ENCODE measurements around the gene DAPL1. TPM values are rescaled to one million over a fixed set of nuclear protein-coding genes. Genes with fewer than 3 reads are reported as not detected.

DAPL1 gene
- total RNA-seq, 1 donor from 2014 or later = not detected

DNA sequence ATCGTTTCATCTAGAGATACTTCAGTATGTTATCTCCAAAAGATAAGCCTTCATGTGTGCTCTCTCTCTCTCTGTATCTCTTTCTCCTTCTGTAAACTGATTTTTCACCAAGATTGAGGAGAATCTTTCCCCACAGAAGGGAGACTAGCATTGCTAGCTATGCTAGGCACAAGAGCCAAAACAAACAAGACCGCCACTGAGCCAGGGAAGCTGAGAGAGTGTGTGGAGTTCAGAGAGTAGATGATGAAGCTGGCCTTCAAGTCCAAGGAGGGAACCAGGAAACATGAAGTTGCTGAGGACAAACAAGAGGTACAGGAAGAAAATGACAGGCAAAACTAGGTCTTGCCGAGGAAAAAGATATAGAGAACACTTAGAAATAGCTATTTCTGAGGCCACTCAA lies 23.4 kb downstream of the DAPL1 start:
- peaks cover 0 to 26% of the 10 kb centered on the region in 2 donors for H3K4me1 ChIP-seq
- H3K27ac ChIP-seq = peak overlapping the region; percentile 17 to 25
- DNase-seq (ENCODE audit: low spot score in 2 of 2) = no peak
- no peaks in the 10 kb centered on the region for H3K36me3 ChIP-seq
- intact Hi-C loops (cut with DNase I) = no loop called here
- no peak overlapping the region for H3K4me3 ChIP-seq
- TF ChIP-seq, protein P1, sequence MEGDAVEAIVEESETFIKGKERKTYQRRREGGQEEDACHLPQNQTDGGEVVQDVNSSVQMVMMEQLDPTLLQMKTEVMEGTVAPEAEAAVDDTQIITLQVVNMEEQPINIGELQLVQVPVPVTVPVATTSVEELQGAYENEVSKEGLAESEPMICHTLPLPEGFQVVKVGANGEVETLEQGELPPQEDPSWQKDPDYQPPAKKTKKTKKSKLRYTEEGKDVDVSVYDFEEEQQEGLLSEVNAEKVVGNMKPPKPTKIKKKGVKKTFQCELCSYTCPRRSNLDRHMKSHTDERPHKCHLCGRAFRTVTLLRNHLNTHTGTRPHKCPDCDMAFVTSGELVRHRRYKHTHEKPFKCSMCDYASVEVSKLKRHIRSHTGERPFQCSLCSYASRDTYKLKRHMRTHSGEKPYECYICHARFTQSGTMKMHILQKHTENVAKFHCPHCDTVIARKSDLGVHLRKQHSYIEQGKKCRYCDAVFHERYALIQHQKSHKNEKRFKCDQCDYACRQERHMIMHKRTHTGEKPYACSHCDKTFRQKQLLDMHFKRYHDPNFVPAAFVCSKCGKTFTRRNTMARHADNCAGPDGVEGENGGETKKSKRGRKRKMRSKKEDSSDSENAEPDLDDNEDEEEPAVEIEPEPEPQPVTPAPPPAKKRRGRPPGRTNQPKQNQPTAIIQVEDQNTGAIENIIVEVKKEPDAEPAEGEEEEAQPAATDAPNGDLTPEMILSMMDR (IDR thresholded peaks at IDR 0.05) = no peak
- H3K27me3 ChIP-seq = no peaks in the 10 kb centered on the region
- H3K9me3 ChIP-seq = no peaks in the 10 kb centered on the region

DNA sequence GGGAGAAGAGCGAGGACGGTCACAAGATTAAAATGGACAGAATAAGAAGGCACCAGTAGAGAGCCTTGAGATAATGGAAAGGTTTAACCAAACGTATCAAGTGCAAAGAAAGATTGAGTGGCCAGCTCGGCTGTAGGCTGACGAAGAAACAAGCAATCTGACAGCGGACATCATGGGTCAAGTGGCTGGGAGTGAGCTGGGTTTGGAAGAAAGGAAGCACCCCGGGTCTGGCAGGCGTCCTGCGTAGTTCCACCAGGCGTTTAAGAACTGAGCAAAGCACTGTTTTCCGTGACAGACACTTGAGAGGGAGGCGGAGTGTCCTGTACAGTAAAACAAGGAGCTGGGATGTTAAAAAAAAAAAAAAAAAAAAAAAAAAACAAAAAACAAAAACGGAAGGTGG lies 27.1 kb downstream of the DAPL1 start:
- intact Hi-C loops (cut with DNase I) = no loop called here
- no peak overlapping the region for H3K4me3 ChIP-seq
- H3K27ac ChIP-seq = no peak overlapping the region
- no peaks in the 10 kb centered on the region for H3K9me3 ChIP-seq
- TF ChIP-seq, protein P1 (IDR thresholded peaks at IDR 0.05) = no peak
- no peaks in the 10 kb centered on the region for H3K27me3 ChIP-seq
- H3K4me1 ChIP-seq = peaks cover 0 to 12% of the 10 kb centered on the region in 2 donors
- DNase-seq (ENCODE audit: low spot score in 2 of 2) = no peak
- no peaks in the 10 kb centered on the region for H3K36me3 ChIP-seq

DNA sequence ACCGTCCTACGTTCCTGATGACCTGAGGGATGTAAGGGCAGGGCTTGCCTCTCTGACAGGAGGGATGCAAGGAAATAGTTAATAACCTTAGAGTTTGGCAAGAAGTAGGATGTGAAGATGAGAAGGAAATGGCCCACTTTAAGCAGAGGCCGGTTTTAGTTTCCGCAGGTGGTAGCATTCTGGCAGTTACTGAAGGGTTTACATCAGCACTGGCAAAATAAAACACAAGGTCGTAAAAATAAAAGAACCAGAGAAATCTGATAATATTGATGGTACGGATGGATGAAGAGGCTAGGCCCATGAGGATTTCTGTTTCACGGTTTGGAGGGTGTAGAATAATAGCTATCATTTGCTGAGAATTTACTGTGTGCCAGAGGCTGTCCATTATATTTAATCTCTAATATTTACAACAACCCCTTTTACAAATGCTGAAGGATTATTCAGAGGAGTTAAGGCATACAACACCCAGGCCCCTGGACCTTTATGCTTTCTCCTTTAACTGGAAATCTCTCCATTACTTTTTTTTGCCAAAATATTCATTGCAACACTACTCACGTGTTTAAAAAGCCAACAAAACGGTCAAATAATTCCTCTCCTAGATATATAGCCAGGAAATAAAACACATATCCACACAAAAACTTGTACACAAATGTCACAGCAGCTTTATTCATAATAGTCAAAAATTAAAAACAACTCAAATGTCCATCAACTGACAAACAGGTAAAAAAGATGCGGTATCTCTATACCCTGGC lies 28.5 kb downstream of the DAPL1 start:
- no peaks in the 10 kb centered on the region for H3K36me3 ChIP-seq
- TF ChIP-seq, protein P1 (IDR thresholded peaks at IDR 0.05) = no peak
- H3K27me3 ChIP-seq = no peaks in the 10 kb centered on the region
- no peak overlapping the region for H3K27ac ChIP-seq
- H3K9me3 ChIP-seq = no peaks in the 10 kb centered on the region
- peaks cover 0 to 8% of the 10 kb centered on the region in 2 donors for H3K4me1 ChIP-seq
- intact Hi-C loops (cut with DNase I) = no loop called here
- H3K4me3 ChIP-seq = no peak overlapping the region
- no peak for DNase-seq (ENCODE audit: low spot score in 2 of 2)

DNA sequence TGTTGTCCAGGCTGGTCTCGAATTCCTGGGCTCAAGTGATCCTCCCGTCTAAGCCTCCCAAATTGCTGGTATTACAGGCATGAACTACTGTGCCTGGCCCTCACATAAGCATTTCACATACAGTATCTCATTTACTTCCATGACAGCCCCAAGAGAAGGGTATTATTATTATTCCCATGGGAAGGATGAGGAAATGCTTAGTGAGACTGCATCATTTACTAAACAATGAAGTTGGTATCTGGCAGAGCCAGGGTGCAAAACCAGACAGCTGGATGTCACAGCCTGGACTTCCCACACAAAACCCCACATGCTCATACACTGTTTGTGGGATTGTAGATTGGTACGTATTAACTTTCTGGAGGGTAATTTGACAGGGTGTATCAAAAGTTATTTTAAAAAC lies 29.9 kb downstream of the DAPL1 start:
- Histone ChIP-seq H3K27me3 (no peaks in the 10 kb centered on the region), H3K4me3 (no peak overlapping the region), H3K4me1 (peaks cover 0 to 16% of the 10 kb centered on the region in 2 donors), H3K27ac (no peak overlapping the region), H3K36me3 (no peaks in the 10 kb centered on the region), H3K9me3 (no peaks in the 10 kb centered on the region)
- TF ChIP-seq, protein P1 (IDR thresholded peaks at IDR 0.05) = no peak
- no peak for DNase-seq (ENCODE audit: low spot score in 2 of 2)
- intact Hi-C loops (cut with DNase I) = no loop called here

DNA sequence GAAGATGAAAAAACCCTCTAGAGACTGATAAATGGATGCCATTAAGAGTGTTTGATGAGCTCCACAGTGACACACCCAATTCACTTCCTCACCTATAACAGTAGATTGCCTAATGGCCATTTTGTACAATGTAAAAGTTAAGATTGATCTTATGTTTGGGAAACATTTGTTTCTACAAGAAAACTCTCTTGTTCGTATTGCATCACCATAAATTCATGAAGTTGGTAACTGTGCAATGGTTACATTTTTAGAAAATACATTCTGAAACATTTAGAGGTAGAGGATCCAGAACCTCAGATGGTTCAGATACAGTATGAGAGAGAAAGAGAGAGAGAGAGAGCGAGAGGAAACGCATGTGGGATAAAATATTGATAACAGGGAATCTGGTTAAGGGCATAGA lies 31.8 kb downstream of the DAPL1 start:
- no peak for DNase-seq (ENCODE audit: low spot score in 2 of 2)
- H3K4me1 ChIP-seq = peaks cover 0 to 16% of the 10 kb centered on the region in 2 donors
- H3K27me3 ChIP-seq = no peaks in the 10 kb centered on the region
- intact Hi-C loops (cut with DNase I) = no loop called here
- no peak overlapping the region for H3K27ac ChIP-seq
- H3K4me3 ChIP-seq = no peak overlapping the region
- H3K36me3 ChIP-seq = no peaks in the 10 kb centered on the region
- TF ChIP-seq, protein P1 (IDR thresholded peaks at IDR 0.05) = no peak
- H3K9me3 ChIP-seq = no peaks in the 10 kb centered on the region

Data from ascending aorta (tissue), 2 donors.